GM13976 (cell line): ENCODE results near the gene CHGA.

Source experiments
- DNase-seq: peaks from one replicate; pipeline ENCODE4 v3.0.0; 2012; ENCODE audit warnings: low spot score
- in situ Hi-C: fragments of 300-500 bp; cut with MboI; formaldehyde crosslinking; loops from one replicate; pipeline ENCODE4 v1.12.0; 2022; ENCODE audit warnings: low sequenced_read_pairs, mixed read lengths, inconsistent platforms; ENCODE audit not compliant: unreplicated experiment
- TF ChIP-seq, protein P1 (sequence below): IDR thresholded peaks from 2 replicates; pipeline ENCODE4 v1.5.1; 2012; ENCODE audit warnings: borderline replicate concordance, mild to moderate bottlenecking; ENCODE audit not compliant: insufficient read depth; ENCODE audit errors: extremely low read depth, missing control alignments, control extremely low read depth

CHGA gene

DNA sequence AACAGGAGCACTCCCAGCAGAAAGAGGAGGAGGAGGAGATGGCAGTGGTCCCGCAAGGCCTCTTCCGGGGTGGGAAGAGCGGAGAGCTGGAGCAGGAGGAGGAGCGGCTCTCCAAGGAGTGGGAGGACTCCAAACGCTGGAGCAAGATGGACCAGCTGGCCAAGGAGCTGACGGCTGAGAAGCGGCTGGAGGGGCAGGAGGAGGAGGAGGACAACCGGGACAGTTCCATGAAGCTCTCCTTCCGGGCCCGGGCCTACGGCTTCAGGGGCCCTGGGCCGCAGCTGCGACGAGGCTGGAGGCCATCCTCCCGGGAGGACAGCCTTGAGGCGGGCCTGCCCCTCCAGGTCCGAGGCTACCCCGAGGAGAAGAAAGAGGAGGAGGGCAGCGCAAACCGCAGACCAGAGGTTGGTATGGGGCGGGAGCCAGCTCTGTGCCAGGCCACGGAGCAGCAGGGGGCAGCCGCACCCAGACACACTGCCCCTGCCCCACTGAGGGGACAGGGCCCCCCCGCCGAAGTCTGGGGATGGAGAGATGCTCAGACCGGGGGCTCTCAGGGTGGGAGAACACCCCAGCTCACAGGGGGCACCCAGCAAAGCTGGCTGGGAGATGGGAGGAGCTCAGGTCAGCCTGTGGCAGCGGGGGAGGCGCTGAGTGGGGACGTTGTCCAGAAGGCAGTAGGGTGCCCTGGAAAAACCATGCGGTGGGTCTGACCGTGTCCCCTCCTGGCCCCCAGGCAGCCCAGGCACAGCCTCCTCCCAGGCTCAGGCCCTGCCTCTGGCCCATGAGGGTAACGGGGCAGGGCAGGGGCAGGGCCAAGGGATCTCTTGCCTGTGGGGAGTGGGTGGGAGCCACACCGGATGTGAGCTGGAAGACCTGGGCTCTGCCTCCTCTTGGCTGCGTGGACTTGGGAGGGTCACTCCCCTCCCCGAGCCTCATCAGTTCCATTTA is 9.8 kb downstream of the CHGA start:
- no peak for DNase-seq
- in situ Hi-C loops: no loop called here
- TF ChIP-seq, protein P1, sequence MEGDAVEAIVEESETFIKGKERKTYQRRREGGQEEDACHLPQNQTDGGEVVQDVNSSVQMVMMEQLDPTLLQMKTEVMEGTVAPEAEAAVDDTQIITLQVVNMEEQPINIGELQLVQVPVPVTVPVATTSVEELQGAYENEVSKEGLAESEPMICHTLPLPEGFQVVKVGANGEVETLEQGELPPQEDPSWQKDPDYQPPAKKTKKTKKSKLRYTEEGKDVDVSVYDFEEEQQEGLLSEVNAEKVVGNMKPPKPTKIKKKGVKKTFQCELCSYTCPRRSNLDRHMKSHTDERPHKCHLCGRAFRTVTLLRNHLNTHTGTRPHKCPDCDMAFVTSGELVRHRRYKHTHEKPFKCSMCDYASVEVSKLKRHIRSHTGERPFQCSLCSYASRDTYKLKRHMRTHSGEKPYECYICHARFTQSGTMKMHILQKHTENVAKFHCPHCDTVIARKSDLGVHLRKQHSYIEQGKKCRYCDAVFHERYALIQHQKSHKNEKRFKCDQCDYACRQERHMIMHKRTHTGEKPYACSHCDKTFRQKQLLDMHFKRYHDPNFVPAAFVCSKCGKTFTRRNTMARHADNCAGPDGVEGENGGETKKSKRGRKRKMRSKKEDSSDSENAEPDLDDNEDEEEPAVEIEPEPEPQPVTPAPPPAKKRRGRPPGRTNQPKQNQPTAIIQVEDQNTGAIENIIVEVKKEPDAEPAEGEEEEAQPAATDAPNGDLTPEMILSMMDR: no peak

DNA sequence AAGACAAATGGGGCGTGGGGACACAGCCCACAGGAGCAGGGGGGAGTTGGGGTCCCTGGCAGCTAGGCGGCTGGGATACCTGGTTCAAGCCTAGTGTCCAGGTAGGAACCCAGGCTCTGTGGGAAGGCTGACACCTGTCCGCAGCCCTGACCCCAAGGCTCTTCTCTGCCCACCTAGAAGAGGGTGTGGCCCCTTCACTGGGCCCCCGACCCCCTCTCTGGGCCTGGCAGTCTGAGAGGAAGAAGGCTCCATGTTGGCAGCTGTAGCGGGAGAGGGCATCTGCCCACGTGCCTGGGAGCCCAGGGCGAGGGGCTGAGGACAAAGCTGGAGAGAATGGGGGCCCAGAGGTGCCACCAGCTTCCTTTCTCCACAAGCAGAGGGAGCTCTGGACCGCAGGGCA is 10.5 kb downstream of the CHGA start:
- DNase-seq: no peak
- TF ChIP-seq, protein P1: no peak
- in situ Hi-C loops: no loop called here

DNA sequence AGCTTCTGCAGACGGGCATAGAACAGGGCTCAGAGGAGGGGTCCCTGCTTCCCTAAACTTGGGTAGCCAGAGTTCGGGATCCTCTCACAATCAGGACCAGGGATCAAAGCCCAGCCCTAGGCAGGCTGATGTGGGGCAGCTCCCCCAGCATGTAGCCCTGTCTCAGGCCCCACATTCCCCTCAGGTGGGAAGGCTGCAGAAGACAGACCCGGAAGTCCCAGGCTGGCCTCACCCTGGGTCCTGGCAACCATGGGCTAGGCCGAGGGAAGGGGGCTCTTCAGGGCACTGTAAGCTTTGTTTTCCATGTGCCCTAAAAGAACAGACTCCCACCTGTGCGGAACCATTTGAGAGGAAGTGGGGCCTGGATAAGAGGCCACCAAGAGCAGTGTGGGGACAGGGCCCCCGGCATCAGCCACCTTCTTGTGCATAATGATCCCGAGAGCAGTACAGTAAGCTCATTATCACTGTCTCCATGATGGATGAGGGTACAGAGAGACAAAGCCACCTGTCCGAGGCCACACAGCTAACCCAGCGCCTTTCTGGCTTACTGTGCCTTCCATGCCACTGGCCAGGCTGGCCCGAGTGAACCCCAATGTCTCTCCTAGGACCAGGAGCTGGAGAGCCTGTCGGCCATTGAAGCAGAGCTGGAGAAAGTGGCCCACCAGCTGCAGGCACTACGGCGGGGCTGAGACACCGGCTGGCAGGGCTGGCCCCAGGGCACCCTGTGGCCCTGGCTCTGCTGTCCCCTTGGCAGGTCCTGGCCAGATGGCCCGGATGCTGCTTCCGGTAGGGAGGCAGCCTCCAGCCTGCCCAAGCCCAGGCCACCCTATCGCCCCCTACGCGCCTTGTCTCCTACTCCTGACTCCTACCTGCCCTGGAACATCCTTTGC is 11.5 kb downstream of the CHGA start:
- DNase-seq: no peak
- in situ Hi-C loops: no loop called here
- TF ChIP-seq, protein P1: no peak

DNA sequence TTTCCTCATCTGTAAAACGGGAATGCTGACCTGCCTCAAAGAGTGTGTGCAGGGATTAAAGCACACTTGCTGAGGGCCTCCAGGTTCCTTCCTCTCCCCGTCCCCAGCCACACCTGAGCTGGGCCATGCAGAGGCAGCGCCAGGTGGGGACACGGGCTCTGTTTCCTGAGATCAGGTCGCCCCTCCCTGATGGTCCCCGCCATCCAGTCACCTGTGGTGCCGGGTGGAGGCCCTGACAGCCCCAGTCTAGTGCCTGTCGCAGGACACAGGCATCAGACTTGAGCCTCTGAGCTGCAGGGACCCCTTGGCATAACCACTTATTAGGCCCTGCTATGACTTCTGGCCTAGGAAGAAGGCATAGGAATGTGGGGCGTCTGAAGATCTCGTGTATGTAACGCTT is 12.5 kb downstream of the CHGA start:
- no peak for DNase-seq
- TF ChIP-seq, protein P1: no peak
- in situ Hi-C loops: no loop called here

DNA sequence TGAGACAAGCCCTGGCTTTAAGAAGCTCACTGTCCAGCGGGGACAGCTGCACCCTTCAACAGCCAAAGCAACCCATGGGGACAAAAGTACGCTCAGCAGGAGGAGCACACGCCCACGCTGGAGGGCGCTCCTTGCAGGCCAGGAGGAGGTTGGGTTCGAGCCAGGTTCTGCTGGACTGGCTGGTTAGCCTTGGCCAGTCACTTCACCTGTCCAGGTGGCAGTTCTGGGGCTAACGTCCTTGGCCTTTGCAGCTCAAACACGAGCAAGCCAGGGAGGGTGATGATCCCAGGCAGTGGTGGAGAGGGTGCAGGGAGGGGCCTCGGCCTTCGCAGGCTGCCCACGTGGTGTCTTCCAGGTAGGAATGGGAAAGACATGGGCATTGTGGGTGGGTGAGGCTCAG is 13.1 kb downstream of the CHGA start:
- in situ Hi-C loops: no loop called here
- TF ChIP-seq, protein P1: no peak
- no peak for DNase-seq
